ENCODE measurements around the gene NUS1.
"Not testable (repeated sequence)": the region's sequence is repeated elsewhere in the genome, so short reads cannot be mapped to it uniquely, and the experiment has no call there.

DNA sequence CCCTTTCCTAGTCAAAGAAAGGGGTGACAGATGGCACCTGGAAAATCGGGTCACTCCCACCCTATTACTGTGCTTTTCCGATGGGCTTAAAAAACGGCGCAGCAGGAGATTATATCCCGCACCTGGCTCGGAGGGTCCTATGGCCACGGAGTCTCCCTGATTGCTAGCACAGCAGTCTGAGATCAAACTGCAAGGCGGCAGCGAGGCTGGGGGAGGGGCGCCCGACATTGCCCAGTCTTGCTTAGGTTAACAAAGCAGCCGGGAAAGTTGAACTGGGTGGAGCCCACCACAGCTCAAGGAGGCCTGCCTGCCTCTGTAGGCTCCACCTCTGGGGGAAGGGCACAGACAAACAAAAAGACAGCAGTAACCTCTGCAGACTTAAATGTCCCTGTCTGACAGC lies 46.3 kb downstream of the NUS1 start:
- TF ChIP-seq CTCF (IDR thresholded peaks at IDR 0.05; ENCODE audit: low read depth, low read length, poor library complexity, severe bottlenecking); EZH2phosphoT487 (IDR thresholded peaks at IDR 0.05; ENCODE audit: borderline replicate concordance, low read length): not testable (repeated sequence)

Measured in DOHH2 (cell line).